BE2C (cell line): ENCODE data around the gene MEIS2.

ENCODE experiments used
- DNase-seq: peaks from one replicate; pipeline ENCODE4 v3.0.0-alpha.2; 2020
- H3K27me3 ChIP-seq: fragments of 250-450 bp; sonication (Bioruptor Pico); 2 replicates; pipeline ENCODE4 v1.5.1; 2020; ENCODE audit warnings: mild to moderate bottlenecking
- H3K36me3 ChIP-seq: fragments of 250-450 bp; sonication (Bioruptor Pico); 2 replicates; pipeline ENCODE4 v1.5.1; 2020; ENCODE audit warnings: mild to moderate bottlenecking
- H3K4me1 ChIP-seq: fragments of 250-450 bp; sonication (Bioruptor Pico); 2 replicates; pipeline ENCODE4 v1.5.1; 2020
- H3K4me3 ChIP-seq: 2 replicates; pipeline ENCODE4 v1.5.1; 2011; ENCODE audit warnings: low read depth, low read length
- H3K9me3 ChIP-seq: fragments of 250-450 bp; sonication (Bioruptor Pico); 2 replicates; pipeline ENCODE4 v1.5.1; 2020
- TF ChIP-seq, protein P1 (sequence below): IDR thresholded peaks from 2 replicates; pipeline ENCODE4 v1.5.1; 2012; ENCODE audit warnings: mild to moderate bottlenecking, low read depth, low read length

MEIS2 gene

GRCh38 chr15:36882487-36883131, 217.7 kb downstream of the MEIS2 start:
- no peaks in the 10 kb centered on the region for H3K27me3 ChIP-seq
- TF ChIP-seq, protein P1, sequence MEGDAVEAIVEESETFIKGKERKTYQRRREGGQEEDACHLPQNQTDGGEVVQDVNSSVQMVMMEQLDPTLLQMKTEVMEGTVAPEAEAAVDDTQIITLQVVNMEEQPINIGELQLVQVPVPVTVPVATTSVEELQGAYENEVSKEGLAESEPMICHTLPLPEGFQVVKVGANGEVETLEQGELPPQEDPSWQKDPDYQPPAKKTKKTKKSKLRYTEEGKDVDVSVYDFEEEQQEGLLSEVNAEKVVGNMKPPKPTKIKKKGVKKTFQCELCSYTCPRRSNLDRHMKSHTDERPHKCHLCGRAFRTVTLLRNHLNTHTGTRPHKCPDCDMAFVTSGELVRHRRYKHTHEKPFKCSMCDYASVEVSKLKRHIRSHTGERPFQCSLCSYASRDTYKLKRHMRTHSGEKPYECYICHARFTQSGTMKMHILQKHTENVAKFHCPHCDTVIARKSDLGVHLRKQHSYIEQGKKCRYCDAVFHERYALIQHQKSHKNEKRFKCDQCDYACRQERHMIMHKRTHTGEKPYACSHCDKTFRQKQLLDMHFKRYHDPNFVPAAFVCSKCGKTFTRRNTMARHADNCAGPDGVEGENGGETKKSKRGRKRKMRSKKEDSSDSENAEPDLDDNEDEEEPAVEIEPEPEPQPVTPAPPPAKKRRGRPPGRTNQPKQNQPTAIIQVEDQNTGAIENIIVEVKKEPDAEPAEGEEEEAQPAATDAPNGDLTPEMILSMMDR, result no peak
- no peaks in the 10 kb centered on the region for H3K36me3 ChIP-seq
- H3K4me3 ChIP-seq, result no peak overlapping the region
- no peak for DNase-seq
- H3K4me1 ChIP-seq, result peaks cover 15% of the 10 kb centered on the region
- no peaks in the 10 kb centered on the region for H3K9me3 ChIP-seq

GRCh38 chr15:36882056-36882455, 218.3 kb downstream of the MEIS2 start:
- Histone ChIP-seq H3K4me3 (no peak overlapping the region), H3K27me3 (no peaks in the 10 kb centered on the region)

GRCh38 chr15:36881516-36881915, 218.8 kb downstream of the MEIS2 start:
- Histone ChIP-seq H3K36me3 (no peaks in the 10 kb centered on the region), H3K4me1 (peaks cover 17% of the 10 kb centered on the region), H3K4me3 (no peak overlapping the region), H3K27me3 (no peaks in the 10 kb centered on the region), H3K9me3 (no peaks in the 10 kb centered on the region)
- DNase-seq, result no peak
- TF ChIP-seq, protein P1, result no peak

More at GRCh38 chr15:36882056-36882455, 218.3 kb downstream of the MEIS2 start:
- Histone ChIP-seq H3K9me3 (no peaks in the 10 kb centered on the region), H3K36me3 (no peaks in the 10 kb centered on the region), H3K4me1 (peaks cover 14% of the 10 kb centered on the region)
- no peak for DNase-seq
- TF ChIP-seq, protein P1, result no peak

GRCh38 chr15:36880913-36881460, 219.4 kb downstream of the MEIS2 start:
- no peak for DNase-seq
- no peaks in the 10 kb centered on the region for H3K27me3 ChIP-seq
- peaks cover 19% of the 10 kb centered on the region for H3K4me1 ChIP-seq
- no peak overlapping the region for H3K4me3 ChIP-seq
- TF ChIP-seq, protein P1, result no peak
- H3K36me3 ChIP-seq, result no peaks in the 10 kb centered on the region
- no peaks in the 10 kb centered on the region for H3K9me3 ChIP-seq

DNA sequence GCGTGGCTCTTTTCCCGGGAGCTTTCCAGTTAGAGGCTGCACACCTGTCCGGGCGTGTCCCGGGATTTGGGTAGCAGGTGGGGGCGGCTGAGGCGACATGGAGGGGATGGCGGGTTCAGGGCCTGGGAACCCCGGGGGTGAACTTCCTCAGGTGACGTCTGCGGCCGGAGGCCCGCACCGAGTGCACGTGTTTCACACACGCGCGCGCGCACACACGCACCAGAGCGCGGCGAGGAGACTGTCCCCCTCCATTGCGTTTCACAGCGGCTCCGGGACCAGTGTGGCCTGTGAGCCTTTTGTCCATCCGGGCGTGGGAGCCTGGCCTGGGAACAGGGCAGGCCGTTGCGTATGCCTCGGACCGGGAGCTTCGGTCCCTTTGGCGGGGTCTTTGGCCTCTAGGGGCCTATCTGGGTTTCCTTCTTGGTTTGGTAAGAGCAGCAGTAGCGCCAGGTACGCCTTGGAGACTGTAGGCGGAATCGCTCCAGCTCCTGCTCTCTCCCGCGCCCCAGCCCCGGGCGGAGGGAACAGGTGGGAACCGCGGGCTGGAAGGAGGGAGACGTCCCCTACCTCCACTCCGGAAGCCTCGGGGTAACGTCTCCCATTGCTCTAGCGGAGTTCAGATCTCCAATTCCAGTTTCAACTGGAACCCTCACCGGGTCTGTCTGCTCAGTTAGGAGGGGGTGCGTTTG, 220.0 kb downstream of the MEIS2 start:
- H3K4me3 ChIP-seq, result no peak overlapping the region
- peaks cover 21% of the 10 kb centered on the region for H3K4me1 ChIP-seq
- no peaks in the 10 kb centered on the region for H3K9me3 ChIP-seq
- TF ChIP-seq, protein P1, result no peak
- no peaks in the 10 kb centered on the region for H3K27me3 ChIP-seq
- DNase-seq, result no peak
- H3K36me3 ChIP-seq, result no peaks in the 10 kb centered on the region
